NCI-H2227 treated with DMSO at 0.1 percent for 48 hours (cell line): ENCODE measurements around the gene MTFP1.
"Not testable (repeated sequence)": the region's sequence is repeated elsewhere in the genome, so short reads cannot be mapped to it uniquely, and the experiment has no call there.

Experiments used
- DNase-seq: peaks from one replicate; lab custom pipeline; 2025; lab: John Stamatoyannopoulos, UW

The MTFP1 gene

DNA sequence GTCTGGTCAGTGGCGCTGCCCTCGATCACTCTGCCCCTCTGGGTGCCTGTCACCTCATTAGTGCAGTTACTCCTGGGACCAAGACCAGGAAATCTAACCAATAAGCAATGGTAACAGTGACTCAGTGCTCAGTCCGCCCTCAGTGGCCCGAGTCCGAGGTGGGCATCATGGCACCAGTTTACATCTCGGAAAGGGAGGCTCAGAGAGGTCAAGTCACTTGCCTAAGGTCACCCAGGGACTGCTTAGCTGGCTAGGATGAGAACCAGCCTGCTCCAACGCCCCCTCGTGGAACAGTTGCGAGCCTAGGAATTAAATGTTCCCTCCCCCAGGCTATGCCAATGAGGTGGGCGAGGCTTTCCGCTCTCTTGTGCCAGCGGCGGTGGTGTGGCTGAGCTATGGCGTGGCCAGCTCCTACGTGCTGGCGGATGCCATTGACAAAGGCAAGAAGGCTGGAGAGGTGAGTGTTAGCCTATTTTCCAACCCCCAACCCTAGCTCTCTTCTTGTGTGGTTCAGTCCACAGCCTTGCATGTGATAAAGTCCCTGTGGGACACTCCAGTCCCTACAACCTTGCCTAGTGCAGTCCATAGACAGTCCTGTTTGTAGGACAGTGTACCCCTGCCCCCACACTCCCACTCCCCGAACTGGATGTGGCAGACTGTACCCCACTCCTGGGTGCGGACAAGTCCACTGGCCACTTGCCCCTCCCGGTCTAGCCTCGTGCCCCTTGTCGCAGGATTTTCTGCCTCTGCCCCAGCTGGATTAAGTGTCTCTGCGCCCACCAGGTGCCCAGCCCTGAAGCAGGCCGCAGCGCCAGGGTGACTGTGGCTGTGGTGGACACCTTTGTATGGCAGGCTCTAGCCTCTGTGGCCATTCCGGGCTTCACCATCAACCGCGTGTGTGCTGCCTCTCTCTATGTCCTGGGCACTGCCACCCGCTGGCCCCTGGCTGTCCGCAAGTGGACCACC lies 1.1 kb downstream of the MTFP1 start:
- DNase-seq, result peak; percentile 51

DNA sequence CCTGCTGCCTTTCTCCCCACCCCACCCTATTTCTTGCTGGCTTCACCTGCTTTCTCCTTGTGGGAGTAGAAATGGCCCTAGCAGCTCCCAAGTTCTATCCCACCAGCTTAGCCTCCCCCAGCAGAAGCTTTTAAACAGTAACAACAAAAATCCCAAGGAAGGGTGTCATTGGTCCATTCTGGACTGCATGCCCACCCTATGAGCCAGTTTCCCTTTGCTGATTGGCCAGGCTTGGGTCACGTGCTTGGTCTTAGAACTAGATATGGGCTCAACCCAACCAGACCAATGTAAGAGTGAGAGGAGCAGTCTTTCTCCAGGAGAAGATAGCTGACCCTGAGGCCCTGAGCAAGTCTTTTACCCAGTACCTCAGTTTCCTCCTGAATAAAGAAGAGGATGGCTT lies 2.3 kb downstream of the MTFP1 start:
- DNase-seq, result no peak

DNA sequence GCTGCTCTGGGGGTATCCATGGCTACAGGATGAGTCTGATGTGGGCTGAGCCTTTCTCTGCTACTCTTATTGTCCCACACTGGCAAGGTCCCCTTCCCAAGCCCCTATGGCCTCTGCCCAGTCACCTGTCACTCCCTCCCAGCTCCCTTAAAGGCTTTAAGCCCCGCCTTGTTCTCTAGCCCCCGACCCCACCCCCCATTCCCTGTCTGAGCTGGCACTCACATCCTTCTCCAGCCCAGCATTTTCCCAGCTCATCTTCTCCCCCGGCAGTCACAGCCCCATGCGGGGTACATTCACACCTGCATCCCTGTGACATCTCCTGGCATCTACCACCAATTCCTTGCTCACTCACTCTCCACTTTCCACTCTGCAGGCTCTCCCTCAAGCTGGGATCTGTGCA lies 4.3 kb downstream of the MTFP1 start:
- DNase-seq, result no peak

DNA sequence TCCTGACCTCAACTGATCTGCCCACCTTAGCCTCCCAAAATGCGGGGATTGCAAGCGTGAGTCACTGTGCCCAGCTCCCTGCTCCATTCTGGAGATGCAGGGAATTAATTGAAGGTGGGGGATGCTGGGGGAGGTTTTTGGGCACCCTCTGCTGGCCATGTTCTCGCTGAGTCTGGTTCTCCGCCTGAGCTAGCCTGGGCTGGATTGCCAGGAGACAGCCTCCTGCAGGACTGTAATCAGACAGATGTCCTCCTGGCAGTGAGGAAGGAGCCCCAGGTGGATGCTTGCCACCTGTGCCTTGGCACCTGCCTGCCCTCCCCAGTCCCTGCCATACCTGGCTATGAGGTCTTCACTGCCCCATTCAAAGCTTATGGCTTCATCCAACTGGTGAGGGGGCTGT lies 5.4 kb downstream of the MTFP1 start:
- no peak for DNase-seq

DNA sequence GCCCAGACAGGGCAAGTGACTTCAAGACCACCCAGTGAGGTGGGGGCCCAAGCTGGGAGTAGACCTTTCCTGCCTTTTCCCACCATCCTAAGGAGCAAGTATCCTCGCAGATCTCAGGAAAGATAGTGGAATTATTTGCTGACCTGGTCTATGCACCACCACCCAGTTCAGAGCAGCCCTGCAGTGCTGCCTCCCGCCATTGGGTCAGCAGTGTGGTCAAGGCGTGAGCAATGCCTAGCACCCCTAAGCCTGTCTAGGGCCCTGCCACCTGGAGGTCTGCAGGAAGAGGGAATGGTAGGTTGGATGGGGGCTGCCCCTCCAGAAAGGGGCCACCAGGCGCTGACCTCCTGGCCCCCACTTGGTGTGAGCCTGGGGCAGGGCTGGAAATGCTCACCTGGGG lies 6.5 kb downstream of the MTFP1 start:
- no peak for DNase-seq

DNA sequence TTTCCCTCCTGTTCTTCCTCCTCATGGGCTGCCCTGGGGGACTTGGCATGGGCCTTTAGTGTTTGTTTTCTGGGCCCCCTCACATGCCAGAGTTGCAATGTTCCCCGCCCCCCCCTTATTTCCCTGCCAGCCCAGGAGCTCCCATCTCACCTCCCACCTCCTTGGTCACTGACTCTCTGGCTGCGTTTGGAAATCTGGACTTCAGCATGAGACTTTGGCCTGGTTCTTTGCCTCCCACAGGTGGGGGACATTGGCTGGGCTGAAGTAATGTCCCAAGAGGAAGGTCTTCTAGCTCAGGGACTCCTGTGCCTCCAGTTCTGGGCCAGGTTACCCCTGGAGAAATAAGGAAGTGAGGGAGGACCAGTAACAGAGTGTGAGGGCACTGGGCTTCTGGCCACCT lies 7.0 kb downstream of the MTFP1 start:
- DNase-seq, result no peak

DNA sequence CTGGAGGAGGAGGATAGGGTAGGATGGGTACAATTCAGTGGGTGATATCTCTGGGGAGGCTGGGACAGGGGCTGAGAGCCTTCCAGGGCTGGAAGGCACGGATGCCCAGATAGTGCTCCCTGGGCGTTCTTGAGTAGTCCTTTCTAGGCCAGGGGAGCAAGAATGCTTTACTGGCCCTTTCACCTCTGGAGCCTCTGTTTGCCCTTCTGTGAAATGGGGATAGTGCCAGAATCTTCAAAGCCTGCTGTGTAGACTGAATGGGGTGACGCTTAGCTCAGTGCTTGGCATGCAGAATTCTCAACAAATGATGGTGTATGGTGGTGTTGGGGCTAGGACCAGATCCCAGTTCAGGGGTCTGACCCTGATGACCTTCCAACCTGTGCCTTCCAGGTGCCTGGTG lies 7.7 kb downstream of the MTFP1 start:
- DNase-seq, result no peak

DNA sequence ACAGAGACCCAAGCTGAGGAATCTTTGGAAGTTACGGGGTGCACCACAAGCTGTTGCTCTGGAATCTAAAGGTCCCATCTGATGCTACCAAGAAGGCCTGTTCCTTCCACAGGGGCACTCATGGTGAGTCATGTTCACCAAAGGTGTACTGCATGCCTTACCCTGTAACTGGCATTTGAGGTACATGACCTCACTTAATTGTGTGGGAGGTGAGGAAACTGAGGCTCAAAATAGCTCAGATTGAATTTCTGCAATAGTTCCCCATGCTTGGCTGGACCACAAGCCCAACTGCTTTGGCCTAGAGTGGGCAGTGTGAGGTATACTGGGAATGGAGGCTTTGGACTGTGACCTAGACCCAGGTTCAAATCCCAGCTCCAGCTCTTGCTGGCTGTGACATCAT lies 8.2 kb downstream of the MTFP1 start:
- no peak for DNase-seq

DNA sequence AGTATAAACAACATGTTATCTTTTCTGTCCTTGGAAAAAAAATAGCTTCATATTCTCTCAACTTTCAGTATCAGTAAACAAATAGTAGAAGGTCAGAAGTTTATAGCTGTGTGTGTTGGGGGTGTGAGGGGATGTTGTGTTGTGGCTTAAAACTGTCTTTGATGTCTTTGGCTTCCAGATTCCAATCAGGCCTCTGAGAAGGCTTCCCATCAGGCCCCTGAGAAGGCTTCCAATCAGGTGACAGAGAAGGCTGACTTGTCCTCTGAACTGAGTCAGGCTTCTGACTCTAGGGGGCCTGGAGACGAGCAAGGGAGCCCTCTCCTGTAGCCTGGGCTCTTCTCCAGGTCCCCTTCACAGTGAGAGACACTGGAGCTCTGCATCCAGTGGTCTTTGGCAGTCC lies 9.3 kb downstream of the MTFP1 start:
- no peak for DNase-seq

DNA sequence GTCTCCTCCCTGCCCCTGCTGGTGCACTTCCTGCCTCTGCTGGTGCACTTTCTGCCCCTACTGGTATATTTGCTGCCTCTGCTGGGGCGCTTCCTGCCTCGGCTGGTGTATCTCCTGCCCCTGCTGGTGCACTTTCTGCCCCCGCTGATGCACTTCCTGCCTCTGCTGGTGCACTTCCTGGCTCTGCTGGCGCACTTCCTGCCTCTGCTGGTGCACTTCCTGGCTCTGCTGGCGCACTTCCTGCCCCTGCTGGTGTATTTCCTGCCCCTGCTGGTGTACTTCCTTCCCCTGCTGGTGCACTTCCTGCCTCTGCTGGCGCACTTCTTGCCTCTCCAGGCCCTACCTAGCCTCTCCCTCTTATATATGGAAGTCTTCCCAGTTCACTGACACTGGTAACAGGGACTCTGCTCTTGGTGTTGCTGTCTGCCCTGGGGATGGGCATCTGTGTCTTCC lies 10.1 kb downstream of the MTFP1 start:
- DNase-seq, result no peak

DNA sequence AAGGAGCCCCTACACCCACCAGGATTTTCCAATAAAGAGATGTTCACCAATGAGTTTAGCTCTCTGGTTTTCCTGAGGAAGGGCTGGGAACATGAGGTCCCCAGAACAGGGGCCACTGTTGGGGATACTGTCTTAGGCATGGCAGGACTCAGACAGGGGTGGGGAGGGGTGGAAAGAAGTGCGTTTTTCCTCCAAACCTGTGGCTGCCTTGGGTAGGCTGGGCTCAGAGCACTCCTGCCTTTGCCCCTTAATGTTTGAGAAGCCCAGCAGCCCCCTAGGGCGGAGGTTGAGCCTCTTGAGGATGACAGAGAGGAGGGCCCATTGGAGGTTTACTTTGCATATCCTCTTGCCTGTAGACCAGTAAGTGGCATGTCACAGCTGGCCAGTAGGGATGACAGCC lies 10.6 kb downstream of the MTFP1 start:
- DNase-seq, result no peak

DNA sequence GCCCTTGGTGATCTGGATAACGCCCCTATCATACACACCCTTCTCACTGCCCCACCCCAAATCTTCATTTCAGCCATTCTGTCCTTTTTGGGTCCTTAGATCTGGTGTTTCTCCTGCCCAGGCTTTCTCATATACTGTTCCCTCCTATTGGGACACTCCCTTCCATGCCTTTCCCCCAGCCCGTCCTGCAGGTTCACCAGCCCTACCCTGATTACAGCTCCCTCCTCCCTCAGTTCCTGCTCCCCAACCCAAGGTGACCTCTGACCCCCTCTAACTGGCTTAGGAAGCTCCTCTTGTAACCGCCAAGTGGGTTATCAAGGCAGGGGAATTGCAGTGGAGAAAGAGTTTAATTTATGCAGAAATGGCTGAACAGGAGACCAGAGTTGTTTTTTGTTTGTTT lies 13.0 kb downstream of the MTFP1 start:
- no peak for DNase-seq

DNA sequence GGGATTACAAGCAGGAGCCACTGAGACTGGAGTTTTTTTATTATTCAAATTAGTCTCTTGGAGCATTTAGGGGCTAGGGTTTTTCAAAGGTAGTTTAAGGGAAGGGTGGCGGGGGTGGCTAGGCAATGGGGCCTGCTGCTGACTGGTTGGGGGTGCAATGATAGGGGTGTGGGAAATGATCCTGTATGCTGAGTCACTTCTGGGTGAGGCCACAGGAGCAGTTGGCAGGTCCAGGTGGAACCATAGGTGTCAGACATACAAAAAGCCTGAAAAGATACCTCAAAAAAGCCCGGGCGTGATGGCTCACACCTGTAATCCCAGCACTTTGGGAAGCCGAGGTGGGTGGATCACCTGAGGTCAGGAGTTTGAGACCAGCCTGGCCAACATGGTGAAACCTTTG lies 13.7 kb downstream of the MTFP1 start:
- no peak for DNase-seq

DNA sequence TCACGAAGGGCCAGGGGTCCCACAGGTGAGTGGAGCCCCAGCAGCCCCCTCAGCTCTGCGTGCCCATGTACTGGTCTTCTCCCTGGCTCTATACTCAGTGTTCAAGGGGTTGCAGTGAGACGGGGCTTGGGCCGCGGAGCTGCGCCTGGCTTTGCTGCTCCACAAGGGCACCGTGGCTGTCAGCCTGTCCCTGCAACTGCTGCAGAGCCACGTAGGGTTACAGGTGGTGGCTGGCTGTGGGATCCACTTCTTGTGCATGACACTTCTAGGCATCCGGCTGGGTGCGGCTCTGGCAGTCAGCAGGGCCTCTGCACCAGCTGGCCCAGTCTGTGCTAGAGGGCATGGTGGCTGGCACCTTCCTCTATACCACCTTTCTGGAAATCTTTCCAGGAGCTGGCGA lies 14.3 kb downstream of the MTFP1 start:
- DNase-seq, result no peak

DNA sequence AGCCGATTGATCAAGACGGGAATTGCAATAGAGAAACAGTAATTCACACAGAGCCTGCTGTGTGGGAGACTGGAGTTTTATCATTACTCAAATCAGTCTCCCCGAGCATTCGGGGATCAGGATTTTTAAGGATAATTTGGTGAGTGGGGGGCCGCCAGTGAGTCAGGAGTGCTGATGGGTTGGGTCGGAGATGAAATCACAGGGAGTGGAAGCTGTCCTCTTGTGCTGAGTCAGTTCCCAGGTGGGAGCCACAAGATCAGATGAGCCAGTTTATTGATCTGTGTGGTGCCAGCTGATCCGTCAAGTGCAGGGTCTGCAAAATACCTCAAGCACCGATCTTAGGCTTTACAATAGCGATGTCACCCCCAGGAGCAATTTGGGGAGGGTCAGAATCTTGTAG lies 15.5 kb downstream of the MTFP1 start:
- DNase-seq, result no peak

DNA sequence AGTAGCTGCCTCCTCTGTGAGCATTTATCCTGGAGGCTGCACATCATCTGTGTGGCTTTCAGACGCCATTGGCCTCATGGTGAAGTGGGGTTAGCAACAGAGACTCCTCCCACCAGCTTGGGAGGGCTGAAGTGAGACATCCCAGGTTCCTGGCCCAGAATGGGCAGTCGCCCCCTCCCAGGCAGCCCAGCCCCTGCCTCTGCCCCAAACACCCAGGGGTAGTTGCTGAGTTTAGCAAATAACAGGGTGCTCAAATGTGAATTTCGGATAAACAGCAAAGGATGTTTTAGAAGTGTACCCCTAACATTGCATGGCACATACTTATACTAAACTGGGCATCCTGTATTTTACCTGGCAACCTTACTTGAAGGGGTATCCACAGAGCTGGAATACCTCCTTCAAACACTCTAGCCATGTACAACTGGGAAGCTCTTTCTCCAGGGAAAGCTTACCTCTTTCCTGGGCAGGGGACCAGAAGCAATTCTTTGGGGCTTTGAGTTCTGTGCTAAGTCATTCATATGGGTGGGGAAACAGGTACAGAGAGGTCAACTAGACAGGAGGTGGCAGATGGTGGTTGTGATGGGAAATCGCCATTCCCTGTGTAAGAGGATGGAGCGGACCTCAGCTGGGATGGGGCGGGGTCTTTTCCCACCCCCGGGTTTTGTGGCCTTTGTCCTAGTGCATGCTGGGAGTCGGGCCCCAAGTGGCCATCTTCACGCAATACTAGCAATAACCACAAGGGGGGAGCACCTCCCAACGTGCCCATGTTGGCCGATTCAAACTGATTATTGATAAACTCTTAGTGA lies 19.3 kb downstream of the MTFP1 start:
- DNase-seq, result peak; percentile 58

DNA sequence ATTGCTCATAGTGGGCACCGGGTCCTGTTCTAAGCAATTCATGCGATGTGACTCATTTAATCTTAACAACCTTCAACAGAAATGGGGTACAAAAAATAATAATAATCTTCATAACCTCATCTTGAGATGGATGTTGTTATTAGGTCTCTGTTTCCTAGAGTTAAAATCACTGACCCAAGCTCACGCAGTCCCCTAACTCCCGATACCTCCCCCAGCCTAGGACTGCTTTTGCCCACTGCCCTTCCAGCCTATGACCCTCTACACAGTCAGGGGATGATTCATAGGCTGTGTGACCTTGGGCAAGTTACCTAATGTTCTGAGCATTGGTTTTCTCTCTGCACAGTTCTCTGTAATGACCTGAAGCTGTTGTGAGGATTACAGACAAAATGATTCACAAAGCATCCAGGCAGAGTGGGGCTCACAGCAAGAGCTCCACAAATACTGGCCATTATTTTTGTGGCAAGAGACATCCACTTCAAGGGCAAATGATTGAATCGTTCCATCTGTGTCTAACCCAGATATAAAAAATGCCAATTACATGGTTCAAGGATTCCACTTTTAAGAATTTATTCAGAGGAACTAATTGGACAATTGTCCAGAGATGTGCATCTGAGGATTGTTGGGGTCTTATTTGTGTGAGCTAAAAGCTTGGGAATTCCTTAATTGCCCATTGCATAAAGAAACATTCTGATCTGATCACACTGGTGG lies 20.0 kb downstream of the MTFP1 start:
- DNase-seq, result no peak

DNA sequence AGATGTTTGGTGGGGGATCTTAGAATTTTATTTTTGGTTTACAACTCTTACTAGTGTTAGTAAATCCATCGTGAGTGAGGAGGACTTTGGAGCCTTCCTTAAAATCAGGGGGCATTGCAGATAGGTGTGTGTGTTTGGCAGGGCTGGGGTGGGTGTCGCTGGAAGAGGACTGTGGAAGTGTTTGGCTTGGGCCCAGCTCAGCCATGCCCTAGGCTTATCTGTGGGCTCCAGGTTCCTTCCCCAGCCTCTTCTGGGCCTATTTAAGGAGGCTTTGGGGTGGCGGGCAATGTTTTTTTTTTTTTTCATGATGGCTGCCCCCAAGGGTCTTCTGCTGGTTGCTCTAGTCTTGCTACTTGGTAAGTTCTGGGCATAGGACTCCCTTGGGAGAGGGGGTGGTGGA lies 22.1 kb downstream of the MTFP1 start:
- DNase-seq, result no peak

DNA sequence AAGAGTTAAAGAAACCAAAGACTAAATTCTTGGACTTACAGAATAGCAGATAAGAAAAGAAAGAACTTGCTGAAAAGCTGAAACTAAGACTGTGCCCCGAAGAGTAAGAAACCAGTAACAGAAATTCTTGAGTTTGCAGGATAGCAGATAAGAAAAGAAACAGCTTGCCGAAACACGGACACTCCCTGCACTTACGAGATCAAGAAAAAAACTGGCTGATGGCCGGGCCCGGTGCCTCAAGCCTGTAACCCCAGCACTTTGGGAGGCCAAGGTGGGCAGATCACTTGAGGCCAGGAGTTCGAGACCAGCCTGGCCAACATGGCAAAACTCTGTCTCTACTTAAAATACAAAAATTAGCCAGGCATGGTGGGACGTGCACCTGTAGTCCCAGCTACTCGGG lies 25.9 kb downstream of the MTFP1 start:
- DNase-seq, result not testable (repeated sequence)

DNA sequence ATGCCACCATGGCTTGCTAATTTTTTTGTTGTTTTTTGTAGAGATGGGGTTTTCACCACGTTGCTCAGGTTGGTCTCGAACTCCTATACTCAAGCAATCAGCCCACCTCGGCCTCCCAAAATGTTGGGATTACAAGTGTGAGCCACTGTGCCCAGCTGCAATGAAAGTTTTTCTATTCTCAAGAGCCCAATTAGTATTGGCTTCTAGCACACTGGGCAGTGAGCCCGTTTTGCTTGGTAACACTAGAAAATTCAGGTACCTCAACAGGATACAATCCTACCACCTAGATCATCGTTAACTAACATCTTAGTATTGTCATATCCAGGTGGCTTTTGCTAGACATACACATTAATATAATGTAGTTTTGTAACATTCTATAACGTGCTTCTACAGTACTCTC lies 27.3 kb downstream of the MTFP1 start:
- no peak for DNase-seq

DNA sequence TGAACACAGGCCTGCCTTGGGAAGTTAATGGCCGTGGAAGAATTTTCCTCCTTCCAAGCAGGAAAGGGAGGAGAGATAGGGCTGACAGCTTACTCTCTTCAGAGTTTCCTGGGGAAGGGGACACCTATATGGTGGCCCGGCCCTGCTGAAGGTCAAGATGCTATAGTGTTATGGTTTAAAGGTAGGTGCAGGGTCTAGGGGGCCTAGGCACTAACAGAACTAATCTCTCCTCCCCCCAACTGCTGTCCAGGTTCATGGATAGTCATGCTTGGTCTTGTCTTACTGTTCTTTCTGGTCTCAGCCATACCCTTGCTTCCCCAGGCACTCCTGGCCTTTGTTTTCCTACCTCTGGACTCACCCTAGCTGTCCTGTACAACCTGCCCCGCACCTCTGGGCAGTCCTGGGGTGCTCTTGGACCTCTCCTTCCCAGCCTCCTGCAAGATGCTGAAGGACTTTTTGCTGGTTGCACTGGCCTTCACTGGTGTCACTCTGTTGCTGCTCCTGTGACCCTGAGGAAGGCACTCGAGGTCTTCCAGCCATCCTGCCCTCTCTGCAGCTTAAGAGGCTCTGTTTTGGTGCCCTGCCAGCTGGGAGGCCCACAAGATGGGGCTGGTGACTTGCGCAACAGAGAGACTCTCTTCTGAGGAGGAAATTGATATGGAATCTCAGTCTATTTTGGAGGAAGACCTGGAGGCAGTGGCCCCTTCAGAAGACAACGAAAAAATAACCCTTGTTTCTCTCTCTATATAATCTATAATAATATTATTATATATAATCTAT lies 28.4 kb downstream of the MTFP1 start:
- DNase-seq, result no peak
